ENCODE measurements around the gene RPRD1B.

RPRD1B gene

GRCh38 chr20:38023181-38024001 is 10.2 kb upstream of the RPRD1B start:
- in situ Hi-C loops (cut with HindIII; ENCODE audit: low sequenced_read_pairs) = no loop called here
- TF ChIP-seq, protein P1, sequence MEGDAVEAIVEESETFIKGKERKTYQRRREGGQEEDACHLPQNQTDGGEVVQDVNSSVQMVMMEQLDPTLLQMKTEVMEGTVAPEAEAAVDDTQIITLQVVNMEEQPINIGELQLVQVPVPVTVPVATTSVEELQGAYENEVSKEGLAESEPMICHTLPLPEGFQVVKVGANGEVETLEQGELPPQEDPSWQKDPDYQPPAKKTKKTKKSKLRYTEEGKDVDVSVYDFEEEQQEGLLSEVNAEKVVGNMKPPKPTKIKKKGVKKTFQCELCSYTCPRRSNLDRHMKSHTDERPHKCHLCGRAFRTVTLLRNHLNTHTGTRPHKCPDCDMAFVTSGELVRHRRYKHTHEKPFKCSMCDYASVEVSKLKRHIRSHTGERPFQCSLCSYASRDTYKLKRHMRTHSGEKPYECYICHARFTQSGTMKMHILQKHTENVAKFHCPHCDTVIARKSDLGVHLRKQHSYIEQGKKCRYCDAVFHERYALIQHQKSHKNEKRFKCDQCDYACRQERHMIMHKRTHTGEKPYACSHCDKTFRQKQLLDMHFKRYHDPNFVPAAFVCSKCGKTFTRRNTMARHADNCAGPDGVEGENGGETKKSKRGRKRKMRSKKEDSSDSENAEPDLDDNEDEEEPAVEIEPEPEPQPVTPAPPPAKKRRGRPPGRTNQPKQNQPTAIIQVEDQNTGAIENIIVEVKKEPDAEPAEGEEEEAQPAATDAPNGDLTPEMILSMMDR (IDR thresholded peaks at IDR 0.05; ENCODE audit: low read depth, low read length) = no peak
- H3K4me3 ChIP-seq (ENCODE audit: low read depth, low read length) = no peak overlapping the region
- peak; percentile 87 for DNase-seq (ENCODE audit: low read depth, low spot score)

- TF ChIP-seq, protein P1 (IDR thresholded peaks at IDR 0.05; ENCODE audit: low read depth, low read length) = no peak
- no peak for DNase-seq (ENCODE audit: low read depth, low spot score)
- no peak overlapping the region for H3K4me3 ChIP-seq (ENCODE audit: low read depth, low read length)
- in situ Hi-C loops (cut with HindIII; ENCODE audit: low sequenced_read_pairs) = no loop called here
Observed at GRCh38 chr20:38024496-38024895, 9.1 kb upstream of the RPRD1B start.

GRCh38 chr20:38029453-38029852 is 4.1 kb upstream of the RPRD1B start:
- no peak for DNase-seq (ENCODE audit: low read depth, low spot score)
- H3K4me3 ChIP-seq (ENCODE audit: low read depth, low read length) = no peak overlapping the region
- in situ Hi-C loops (cut with HindIII; ENCODE audit: low sequenced_read_pairs) = no loop called here
- TF ChIP-seq, protein P1 (IDR thresholded peaks at IDR 0.05; ENCODE audit: low read depth, low read length) = no peak

- H3K4me3 ChIP-seq (ENCODE audit: low read depth, low read length) = no peak overlapping the region
- DNase-seq (ENCODE audit: low read depth, low spot score) = no peak
- TF ChIP-seq, protein P1 (IDR thresholded peaks at IDR 0.05; ENCODE audit: low read depth, low read length) = no peak
- in situ Hi-C loops (cut with HindIII; ENCODE audit: low sequenced_read_pairs) = no loop called here
Observed at GRCh38 chr20:38031957-38032356, 1.6 kb upstream of the RPRD1B start.

GRCh38 chr20:38032585-38033329 is 789 bp upstream of the RPRD1B start:
- DNase-seq (ENCODE audit: low read depth, low spot score) = no peak
- H3K4me3 ChIP-seq (ENCODE audit: low read depth, low read length) = peak overlapping the region; percentile 66
- in situ Hi-C loops (cut with HindIII; ENCODE audit: low sequenced_read_pairs) = no loop called here
- TF ChIP-seq, protein P1 (IDR thresholded peaks at IDR 0.05; ENCODE audit: low read depth, low read length) = no peak

GRCh38 chr20:38034108-38034649 is 633 bp downstream of the RPRD1B start:
- no peak for DNase-seq (ENCODE audit: low read depth, low spot score)
- in situ Hi-C loops (cut with HindIII; ENCODE audit: low sequenced_read_pairs) = no loop called here
- TF ChIP-seq, protein P1 (IDR thresholded peaks at IDR 0.05; ENCODE audit: low read depth, low read length) = no peak
- peak overlapping the region; percentile 66 for H3K4me3 ChIP-seq (ENCODE audit: low read depth, low read length)
